Measurements from ENCODE around the gene GNAO1.

- TF ChIP-seq GATA2 (IDR thresholded peaks at IDR 0.05; ENCODE audit: low read depth, low read length) (no peak), GATA3 (IDR thresholded peaks at IDR 0.05; ENCODE audit: low read depth, low read length) (no peak)
Observed at GRCh38 chr16:56337131-56337857, 146.0 kb downstream of the GNAO1 start.
